Neural cell (in vitro differentiated cells): Measurements from ENCODE around the gene PIGS. TPM values are rescaled to one million over a fixed set of nuclear protein-coding genes. Genes with fewer than 3 reads are reported as not detected.

Source experiments
- H2AFZ ChIP-seq: fragments of 200-600, 300-800 bp; sonication (generic), shearing (Covaris generic); 2 replicates; pipeline ENCODE4 v1.6.0; 2014; ENCODE audit warnings: low read depth, mild to moderate bottlenecking, antibody characterized with exemption, low read length, moderate library complexity
- H3F3A ChIP-seq: fragments of 200-600 bp; shearing (Covaris generic); 2 replicates; pipeline ENCODE4 v1.6.1; 2016; ENCODE audit warnings: mild to moderate bottlenecking, moderate library complexity, mixed read lengths, antibody characterized with exemption, low read length; ENCODE audit not compliant: insufficient read depth, poor library complexity, severe bottlenecking
- H3K27ac ChIP-seq: fragments of 200-600, 300-800 bp; sonication (generic), shearing (Covaris generic); 2 replicates; pipeline ENCODE4 v1.5.1; 2014; ENCODE audit warnings: mild to moderate bottlenecking, low read length, moderate library complexity
- H3K27me3 ChIP-seq: fragments of 300-800, 200-600 bp; sonication (generic), shearing (Covaris generic); 2 replicates; pipeline ENCODE4 v1.6.0; 2014; ENCODE audit warnings: mild to moderate bottlenecking, low read depth, low read length, moderate library complexity; ENCODE audit not compliant: insufficient read depth
- H3K36me3 ChIP-seq: fragments of 300-800, 200-600 bp; sonication (generic), shearing (Covaris generic); 2 replicates; pipeline ENCODE4 v1.5.1; 2014; ENCODE audit warnings: mild to moderate bottlenecking, antibody characterized with exemption, low read length, moderate library complexity; ENCODE audit not compliant: insufficient read depth
- H3K4me2 ChIP-seq: fragments of 300-800, 200-600 bp; sonication (generic), shearing (Covaris generic); 2 replicates; pipeline ENCODE4 v1.6.0; 2014; ENCODE audit warnings: mild to moderate bottlenecking, low read length
- H3K4me3 ChIP-seq: fragments of 300-800, 200-600 bp; sonication (generic), shearing (Covaris generic); 2 replicates; pipeline ENCODE4 v1.5.1; 2014; ENCODE audit warnings: mild to moderate bottlenecking, low read length, moderate library complexity
- H3K79me2 ChIP-seq: fragments of 200-600 bp; shearing (Covaris generic); replicated peaks from 2 replicates; pipeline ENCODE4 v1.6.0; 2014; ENCODE audit warnings: mild to moderate bottlenecking, low read length, moderate library complexity; ENCODE audit not compliant: insufficient read depth
- H3K9ac ChIP-seq: fragments of 300-800, 200-600 bp; sonication (generic), shearing (Covaris generic); 2 replicates; pipeline ENCODE4 v1.6.1; 2016; ENCODE audit warnings: mild to moderate bottlenecking, low read length, mixed read lengths
- H3K9me2 ChIP-seq: fragments of 200-600 bp; shearing (Covaris generic); 2 replicates; pipeline ENCODE4 v1.6.1; 2016; ENCODE audit warnings: mild to moderate bottlenecking, low read length, mixed read lengths; ENCODE audit not compliant: insufficient read depth
- H3K9me3 ChIP-seq: fragments of 200-600, 300-800 bp; sonication (generic), shearing (Covaris generic); 2 replicates; pipeline ENCODE4 v1.6.1; 2016; ENCODE audit warnings: mild to moderate bottlenecking, mixed run types, low read length, moderate library complexity, mixed read lengths
- H4K20me1 ChIP-seq: fragments of 200-600 bp; shearing (Covaris generic); 2 replicates; pipeline ENCODE4 v1.6.1; 2016; ENCODE audit warnings: mild to moderate bottlenecking, mixed run types; ENCODE audit not compliant: insufficient read depth
- CTCF ChIP-seq: fragments of 450-650 bp; IDR thresholded peaks from 2 replicates; pipeline ENCODE4 v1.5.1; 2014; ENCODE audit warnings: antibody characterized with exemption, mild to moderate bottlenecking, moderate library complexity; ENCODE audit not compliant: poor library complexity, severe bottlenecking
- EP300 ChIP-seq: fragments of 450-650 bp; conservative IDR thresholded peaks from 2 replicates; pipeline ENCODE4 v1.6.1; 2014; ENCODE audit warnings: antibody characterized with exemption, mild to moderate bottlenecking, moderate library complexity; ENCODE audit not compliant: poor library complexity, severe bottlenecking
- EZH2 ChIP-seq: fragments of 200-600, 300-800 bp; shearing (Covaris generic), sonication (generic); IDR thresholded peaks from 2 replicates; pipeline ENCODE4 v1.6.1; 2014; ENCODE audit warnings: antibody characterized with exemption, low read length, borderline replicate concordance, mild to moderate bottlenecking; ENCODE audit not compliant: insufficient read depth, poor library complexity, severe bottlenecking
- MXI1 ChIP-seq: fragments of 450-650 bp; conservative IDR thresholded peaks from 2 replicates; pipeline ENCODE4 v1.6.1; 2014; ENCODE audit warnings: antibody characterized with exemption, mild to moderate bottlenecking; ENCODE audit not compliant: poor library complexity, severe bottlenecking
- POLR2AphosphoS5 ChIP-seq: IDR thresholded peaks from 2 replicates; pipeline ENCODE4 v1.6.1; 2012
- RAD21 ChIP-seq: fragments of 450-650 bp; conservative IDR thresholded peaks from 2 replicates; pipeline ENCODE4 v1.6.1; 2014; ENCODE audit warnings: antibody characterized with exemption, mild to moderate bottlenecking, moderate library complexity
- REST ChIP-seq: IDR thresholded peaks from 2 replicates; pipeline ENCODE4 v1.6.1; 2012; ENCODE audit warnings: borderline replicate concordance
- SMC3 ChIP-seq: fragments of 450-650 bp; conservative IDR thresholded peaks from 2 replicates; pipeline ENCODE4 v1.6.1; 2014; ENCODE audit warnings: antibody characterized with exemption, mild to moderate bottlenecking, moderate library complexity; ENCODE audit not compliant: poor library complexity
- TAF1 ChIP-seq: IDR thresholded peaks from 2 replicates; pipeline ENCODE4 v1.6.1; 2012; ENCODE audit warnings: low read depth
- polyA plus RNA-seq: library from polyadenylated mRNA; depleted of rRNA; stranded (reverse); fragments of >200 nt; gene quantifications from 2 replicates; pipeline ENCODE4 v1.2.3, GENCODE V29; 2014

PIGS gene
- polyA plus RNA-seq, 1 donor from 2014 or later: 37.6 TPM

- Histone ChIP-seq H3K79me2 (no peaks in the 10 kb centered on the region), H4K20me1 (no peaks in the 10 kb centered on the region), H3K4me3 (no peak overlapping the region), H3K9me3 (no peaks in the 10 kb centered on the region), H3F3A (no peaks in the 10 kb centered on the region), H3K36me3 (no peaks in the 10 kb centered on the region), H2AFZ (no peak overlapping the region), H3K27ac (no peak overlapping the region), H3K9me2 (no peaks in the 10 kb centered on the region), H3K4me2 (no peak overlapping the region), H3K9ac (no peak overlapping the region), H3K27me3 (no peaks in the 10 kb centered on the region)
- TF ChIP-seq CTCF (no peak), SMC3 (no peak), MXI1 (no peak), REST (no peak), TAF1 (no peak), EP300 (no peak), RAD21 (no peak), EZH2 (no peak), POLR2AphosphoS5 (no peak)
Observed at GRCh38 chr17:28527859-28528258, 43.5 kb downstream of the PIGS start.

GRCh38 chr17:28527181-28527681 is 44.1 kb downstream of the PIGS start:
- Histone ChIP-seq H3K79me2 (no peaks in the 10 kb centered on the region), H2AFZ (no peak overlapping the region), H4K20me1 (no peaks in the 10 kb centered on the region), H3K4me3 (no peak overlapping the region), H3K9me3 (no peaks in the 10 kb centered on the region), H3K9ac (no peak overlapping the region), H3K9me2 (no peaks in the 10 kb centered on the region), H3K27ac (no peak overlapping the region), H3K36me3 (no peaks in the 10 kb centered on the region), H3K27me3 (no peaks in the 10 kb centered on the region), H3F3A (no peaks in the 10 kb centered on the region), H3K4me2 (no peak overlapping the region)
- TF ChIP-seq RAD21 (no peak), MXI1 (no peak), SMC3 (no peak), EP300 (no peak), EZH2 (no peak), REST (no peak), CTCF (no peak), POLR2AphosphoS5 (no peak), TAF1 (no peak)
